ENCODE measurements around the gene STXBP1.

STXBP1 gene

GRCh38 chr9:127652733-127653132, 40.7 kb downstream of the STXBP1 start:
- no peak for DNase-seq (ENCODE audit: low read depth)
- no peak overlapping the region for H3K4me3 ChIP-seq (ENCODE audit: control insufficient read depth, low read depth, low read length)
- no peak for TF ChIP-seq CTCF (conservative IDR thresholded peaks at IDR 0.05; ENCODE audit: control insufficient read depth, insufficient read depth, low read depth, low read length)

- TF ChIP-seq CTCF (conservative IDR thresholded peaks at IDR 0.05; ENCODE audit: control insufficient read depth, insufficient read depth, low read depth, low read length) = no peak
- H3K4me3 ChIP-seq (ENCODE audit: control insufficient read depth, low read depth, low read length) = no peak overlapping the region
- DNase-seq (ENCODE audit: low read depth) = no peak
These were observed 42.5 kb downstream of the STXBP1 start for GRCh38 chr9:127654619-127655018.

- no peak for DNase-seq (ENCODE audit: low read depth)
- TF ChIP-seq CTCF (conservative IDR thresholded peaks at IDR 0.05; ENCODE audit: control insufficient read depth, insufficient read depth, low read depth, low read length) = no peak
- no peak overlapping the region for H3K4me3 ChIP-seq (ENCODE audit: control insufficient read depth, low read depth, low read length)
These were observed 46.4 kb downstream of the STXBP1 start for GRCh38 chr9:127658428-127658827.

GRCh38 chr9:127660886-127661741, 49.0 kb downstream of the STXBP1 start:
- TF ChIP-seq CTCF (conservative IDR thresholded peaks at IDR 0.05; ENCODE audit: control insufficient read depth, insufficient read depth, low read depth, low read length) = no peak
- no peak for DNase-seq (ENCODE audit: low read depth)
- H3K4me3 ChIP-seq (ENCODE audit: control insufficient read depth, low read depth, low read length) = no peak overlapping the region

GRCh38 chr9:127662617-127663016, 50.5 kb downstream of the STXBP1 start:
- no peak overlapping the region for H3K4me3 ChIP-seq (ENCODE audit: control insufficient read depth, low read depth, low read length)
- no peak for TF ChIP-seq CTCF (conservative IDR thresholded peaks at IDR 0.05; ENCODE audit: control insufficient read depth, insufficient read depth, low read depth, low read length)
- no peak for DNase-seq (ENCODE audit: low read depth)

GRCh38 chr9:127664324-127664677, 52.2 kb downstream of the STXBP1 start:
- H3K4me3 ChIP-seq (ENCODE audit: control insufficient read depth, low read depth, low read length) = no peak overlapping the region
- DNase-seq (ENCODE audit: low read depth) = no peak
- no peak for TF ChIP-seq CTCF (conservative IDR thresholded peaks at IDR 0.05; ENCODE audit: control insufficient read depth, insufficient read depth, low read depth, low read length)
